Islet precursor cell (in vitro differentiated cells): ENCODE data around the gene MZB1.
A peak's percentile ranks its signal among the peaks of the same experiment; 100 is the strongest.
"Not testable (repeated sequence)": the region's sequence is repeated elsewhere in the genome, so short reads cannot be mapped to it uniquely, and the experiment has no call there.

Source experiments
- DNase-seq: peaks from one replicate; pipeline ENCODE4 v3.0.0-alpha.2; 2018

Gene MZB1

GRCh38 chr5:139371482-139372435 lies 18.0 kb downstream of the MZB1 start:
- no peak for DNase-seq

DNA sequence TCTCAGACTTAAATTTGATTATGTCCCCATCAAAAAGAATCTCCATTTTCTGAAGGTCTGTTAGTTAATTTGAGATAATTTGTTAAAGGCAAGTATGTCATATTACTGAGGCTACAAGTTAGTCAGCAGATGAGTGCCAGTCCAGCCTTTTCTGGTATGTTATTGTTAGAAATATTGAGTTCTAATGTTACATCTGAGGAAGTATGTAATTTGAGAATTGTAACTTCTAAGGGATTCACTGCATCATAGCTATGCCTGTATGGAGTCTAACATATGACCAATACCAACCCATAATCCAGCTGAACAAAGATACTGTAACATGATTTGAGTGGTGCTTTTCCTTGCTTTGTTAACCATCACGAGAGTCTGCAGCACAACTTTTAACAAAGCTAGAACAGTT lies 20.5 kb downstream of the MZB1 start:
- DNase-seq, result no peak

DNA sequence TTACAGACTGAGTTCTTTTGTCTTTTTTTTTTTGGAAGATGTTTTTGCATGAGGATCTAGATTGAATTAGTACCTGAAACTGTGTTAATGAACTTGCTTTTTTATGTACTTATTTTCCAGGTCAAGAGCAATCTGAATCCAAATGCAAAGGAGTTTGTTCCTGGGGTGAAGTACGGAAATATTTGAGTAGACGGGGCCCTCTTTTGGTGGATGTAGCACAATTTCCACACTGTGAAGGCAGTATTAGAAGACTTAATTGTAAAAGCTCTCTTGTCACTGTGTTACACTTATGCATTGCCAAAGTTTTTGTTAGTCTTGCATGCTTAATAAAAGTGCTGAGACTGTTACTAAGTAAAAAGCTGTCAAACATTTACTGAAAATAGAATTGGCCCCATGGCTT lies 21.1 kb downstream of the MZB1 start:
- DNase-seq, result no peak

DNA sequence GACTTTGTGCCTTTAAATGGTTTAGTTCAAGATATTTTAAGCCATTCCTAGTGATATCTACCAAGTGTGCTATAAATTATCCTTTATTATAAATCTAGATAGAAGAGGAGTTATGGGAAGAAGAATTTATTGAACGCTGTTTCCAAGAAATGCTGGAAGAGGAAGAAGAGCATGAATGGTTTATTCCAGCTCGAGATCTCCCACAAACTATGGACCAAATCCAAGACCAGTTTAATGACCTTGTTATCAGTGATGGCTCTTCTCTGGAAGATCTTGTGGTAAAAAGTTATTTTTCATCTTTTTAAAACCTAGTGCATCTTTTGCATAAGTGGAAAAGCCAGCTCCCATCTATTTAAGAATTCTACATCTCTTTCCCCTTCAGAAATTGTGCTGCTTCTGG lies 25.2 kb downstream of the MZB1 start:
- no peak for DNase-seq

DNA sequence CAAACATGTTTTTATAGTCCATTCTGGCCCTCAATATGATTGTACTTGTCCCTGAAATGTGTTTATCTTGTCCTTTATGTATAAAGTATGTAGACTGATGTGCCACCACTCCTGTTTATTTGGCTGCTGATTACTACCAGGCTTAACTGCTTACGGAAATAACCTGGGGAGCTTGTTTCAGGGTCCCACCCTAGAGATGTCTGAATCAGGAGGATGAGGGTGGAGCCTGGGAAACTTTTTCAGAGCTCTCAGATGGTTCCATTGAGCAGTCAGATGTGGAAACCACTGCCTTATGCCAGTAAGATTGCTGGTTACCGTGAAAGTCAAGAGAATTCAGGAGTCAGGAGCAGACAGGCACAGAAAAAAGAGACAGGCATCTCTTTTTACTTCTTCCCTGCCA lies 25.8 kb downstream of the MZB1 start:
- no peak for DNase-seq

GRCh38 chr5:139361835-139362429 lies 27.8 kb downstream of the MZB1 start:
- DNase-seq, result no peak

- no peak for DNase-seq
Measured at GRCh38 chr5:139360384-139360783, 29.3 kb downstream of the MZB1 start.

GRCh38 chr5:139358064-139358463 lies 31.6 kb downstream of the MZB1 start:
- DNase-seq, result no peak

GRCh38 chr5:139355900-139356299 lies 33.8 kb downstream of the MZB1 start:
- DNase-seq, result not testable (repeated sequence)

- no peak for DNase-seq
Measured at GRCh38 chr5:139354186-139354585, 35.5 kb downstream of the MZB1 start.

GRCh38 chr5:139347863-139348262 lies 41.9 kb downstream of the MZB1 start:
- not testable (repeated sequence) for DNase-seq

DNA sequence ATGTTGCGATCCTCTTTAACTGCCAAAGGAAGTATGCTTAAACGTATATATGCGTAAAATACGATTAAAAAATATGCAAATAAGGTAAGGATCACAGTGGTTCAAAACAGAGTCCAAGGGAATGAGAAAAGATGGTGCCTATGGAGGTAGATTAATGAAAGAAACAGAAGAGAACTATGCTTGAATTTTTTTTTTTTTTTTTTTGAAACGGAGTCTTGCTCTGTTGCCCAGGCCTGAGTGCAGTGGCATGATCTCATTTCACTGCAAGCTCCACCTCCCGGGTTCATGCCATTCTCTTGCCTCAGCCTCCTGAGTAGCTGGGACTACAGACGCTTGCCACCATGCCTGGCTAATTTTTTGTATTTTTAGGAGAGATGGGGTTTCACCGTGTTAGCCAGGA lies 44.3 kb downstream of the MZB1 start:
- DNase-seq, result not testable (repeated sequence)

GRCh38 chr5:139344177-139344576 lies 45.5 kb downstream of the MZB1 start:
- DNase-seq, result no peak

DNA sequence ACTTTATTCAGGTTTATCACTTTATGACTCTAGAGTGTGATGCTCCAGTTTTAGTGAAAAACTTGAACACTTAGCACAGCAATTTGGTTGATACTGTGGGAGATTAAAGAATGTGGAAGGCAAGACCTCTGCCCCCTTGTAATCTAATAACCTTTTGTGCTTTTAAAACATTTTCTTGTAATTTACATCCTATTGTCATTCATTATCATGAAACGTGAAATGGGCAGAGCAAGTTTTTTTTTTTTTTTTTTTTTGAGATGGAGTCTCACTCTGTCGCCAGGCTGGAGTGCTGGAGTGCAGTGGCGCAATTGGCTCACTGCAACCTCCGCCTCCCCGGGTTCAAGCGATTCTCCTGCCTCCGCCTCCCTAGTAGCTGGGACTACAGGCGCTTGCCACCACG lies 46.2 kb downstream of the MZB1 start:
- no peak for DNase-seq

GRCh38 chr5:139342423-139342723 lies 47.3 kb downstream of the MZB1 start:
- DNase-seq, result no peak

- peak; percentile 99 for DNase-seq
Measured at GRCh38 chr5:139341689-139342422, 47.9 kb downstream of the MZB1 start, which contains the start of gene PAIP2. TSS of gene PAIP2 (plus strand) at chr5:139341854. CDS start at chr5:139363785, 21,931 bp downstream.

- no peak for DNase-seq
Measured at GRCh38 chr5:139341187-139341688, 48.5 kb downstream of the MZB1 start.

GRCh38 chr5:139340051-139340450 lies 49.7 kb downstream of the MZB1 start:
- DNase-seq, result no peak
